ENCODE measurements around the gene NKX2-4. TPM values are rescaled to one million over a fixed set of nuclear protein-coding genes. Genes with fewer than 3 reads are reported as not detected.

Gene NKX2-4
- total and polyA plus RNA-seq, 9 of the 15 experiments (the other 6 are each of a cell fraction or from before 2014, with no cell fraction given), result not detected

GRCh38 chr20:21396599-21397340 is 556 bp downstream of the NKX2-4 start (continued):
- TF ChIP-seq MGA (IDR thresholded peaks at IDR 0.05) (no peak), KDM1A (IDR thresholded peaks at IDR 0.05) (no peak), PRDM10 (IDR thresholded peaks at IDR 0.05; ENCODE audit: partially characterized antibody) (no peak), TCF7L2 (IDR thresholded peaks at IDR 0.05; ENCODE audit: low read depth, low read length) (no peak), ZFP1 (CRISPR knock-in tag; IDR thresholded peaks at IDR 0.05) (no peak), E4F1 (CRISPR knock-in tag; IDR thresholded peaks at IDR 0.05; ENCODE audit: borderline replicate concordance) (no peak), SRSF3 (IDR thresholded peaks at IDR 0.05; ENCODE audit: insufficient read depth, low read length) (no peak)
